GM23338 (cell line): ENCODE measurements around the gene NEURL1. TPM values are rescaled to one million over a fixed set of nuclear protein-coding genes. Genes with fewer than 3 reads are reported as not detected.

Experiments
- ATAC-seq: fragments of 200-7000 bp; cut with Tn5 transposase; 3 replicates; pipeline ENCODE4 v1.9.1; 2020
- DNase-seq: peaks from one replicate; pipeline ENCODE4 v3.0.0-alpha.2; 2015; ENCODE audit warnings: low spot score
- H2AFZ ChIP-seq: fragments of 200-600 bp; sonication (generic); 2 replicates; pipeline ENCODE4 v1.8.0; 2016; ENCODE audit warnings: antibody characterized with exemption, mild to moderate bottlenecking, moderate library complexity
- H3F3A ChIP-seq: fragments of 200-600 bp; sonication (generic); replicated peaks from 2 replicates; pipeline ENCODE4 v1.8.0; 2017; ENCODE audit warnings: antibody characterized with exemption, mixed run types, low read depth
- H3K27ac ChIP-seq: fragments of 200-600 bp; sonication (generic); 2 replicates; pipeline ENCODE4 v1.6.1; 2016; ENCODE audit warnings: low read depth
- H3K27me3 ChIP-seq: fragments of 200-600 bp; sonication (generic); 2 replicates; pipeline ENCODE4 v1.8.0; 2016; ENCODE audit warnings: mild to moderate bottlenecking, mixed run types, moderate library complexity; ENCODE audit not compliant: insufficient read depth
- H3K36me3 ChIP-seq: fragments of 200-600 bp; sonication (generic); 2 replicates; pipeline ENCODE4 v1.8.0; 2016; ENCODE audit warnings: mild to moderate bottlenecking; ENCODE audit not compliant: insufficient read depth
- H3K4me1 ChIP-seq: fragments of 200-600 bp; sonication (generic); 2 replicates; pipeline ENCODE4 v1.8.0; 2016; ENCODE audit warnings: mild to moderate bottlenecking, moderate library complexity; ENCODE audit not compliant: insufficient read depth
- H3K4me2 ChIP-seq: fragments of 200-600 bp; sonication (generic); 2 replicates; pipeline ENCODE4 v1.7.1; 2017; ENCODE audit warnings: mixed run types
- H3K4me3 ChIP-seq: fragments of 200-600 bp; sonication (generic); 2 replicates; pipeline ENCODE4 v1.6.1; 2016; ENCODE audit warnings: mixed run types
- H3K79me2 ChIP-seq: fragments of 200-600 bp; sonication (generic); replicated peaks from 2 replicates; pipeline ENCODE4 v1.8.0; 2017; ENCODE audit warnings: mild to moderate bottlenecking; ENCODE audit not compliant: insufficient read depth
- H3K9me2 ChIP-seq: fragments of 200-600 bp; sonication (generic); 2 replicates; pipeline ENCODE4 v1.8.0; 2017; ENCODE audit not compliant: insufficient read depth
- H4K20me1 ChIP-seq: fragments of 200-600 bp; sonication (generic); replicated peaks from 2 replicates; pipeline ENCODE4 v1.8.0; 2017; ENCODE audit warnings: mild to moderate bottlenecking; ENCODE audit not compliant: insufficient read depth
- H3K27ac Mint-ChIP-seq: 2 replicates; pipeline ENCODE4 v1.8.0; 2020; ENCODE audit warnings: inconsistent platforms, mild to moderate bottlenecking, moderate library complexity, mixed read lengths
- H3K27me3 Mint-ChIP-seq: 3 replicates; pipeline ENCODE4 v1.8.0; 2022; ENCODE audit warnings: low read depth, mild to moderate bottlenecking, moderate library complexity, mixed read lengths, inconsistent platforms; ENCODE audit not compliant: insufficient read depth, poor library complexity
- H3K36me3 Mint-ChIP-seq: 3 replicates; pipeline ENCODE4 v1.8.0; 2021; ENCODE audit warnings: low read depth, mild to moderate bottlenecking, inconsistent platforms, moderate library complexity, mixed read lengths
- H3K4me1 Mint-ChIP-seq: 3 replicates; pipeline ENCODE4 v1.8.0; 2020; ENCODE audit warnings: mild to moderate bottlenecking, inconsistent platforms, mixed read lengths
- H3K4me3 Mint-ChIP-seq: 3 replicates; pipeline ENCODE4 v1.8.0; 2021; ENCODE audit warnings: moderate library complexity, mild to moderate bottlenecking, inconsistent platforms, mixed read lengths
- H3K9me3 Mint-ChIP-seq: 3 replicates; pipeline ENCODE4 v1.8.0; 2020; ENCODE audit warnings: moderate library complexity, mild to moderate bottlenecking, inconsistent platforms, mixed read lengths
- CREB1 ChIP-seq: fragments of 250-450 bp; sonication (Bioruptor Pico); IDR thresholded peaks from 2 replicates; pipeline ENCODE4 v1.5.0; 2020; ENCODE audit warnings: low read depth, mild to moderate bottlenecking, moderate library complexity
- CTCF ChIP-seq, 2 experiments: fragments of 200-600 bp in 1 of 2; sonication (generic) in 1 of 2; conservative IDR thresholded peaks; 2 replicates each; pipeline versions ENCODE4 v1.5.1 to v1.6.1; 2016 to 2017; ENCODE audit warnings: antibody characterized with exemption in 2 of 2, low read depth in 2 of 2, mild to moderate bottlenecking in 2 of 2, moderate library complexity in 1 of 2
- ETS1 ChIP-seq: IDR thresholded peaks from 2 replicates; pipeline ENCODE4 v1.6.1; 2016; ENCODE audit warnings: antibody characterized with exemption
- EZH2 ChIP-seq: fragments of 200-600 bp; sonication (generic); IDR thresholded peaks from one replicate; pipeline ENCODE4 v1.8.0; 2017; ENCODE audit warnings: antibody characterized with exemption, mild to moderate bottlenecking, low read depth; ENCODE audit not compliant: unreplicated experiment
- EZH2phosphoT487 ChIP-seq: fragments of 200-600 bp; sonication (generic); IDR thresholded peaks from one replicate; pipeline ENCODE4 v1.8.1; 2018; ENCODE audit warnings: antibody characterized with exemption; ENCODE audit not compliant: unreplicated experiment
- JUNB ChIP-seq: IDR thresholded peaks from one replicate; pipeline ENCODE4 v1.6.1; 2016; ENCODE audit warnings: antibody characterized with exemption; ENCODE audit not compliant: unreplicated experiment
- NANOG ChIP-seq: IDR thresholded peaks from 2 replicates; pipeline ENCODE4 v1.6.1; 2016; ENCODE audit warnings: antibody characterized with exemption, borderline replicate concordance
- POLR2AphosphoS5 ChIP-seq: IDR thresholded peaks from 2 replicates; pipeline ENCODE4 v1.6.1; 2016; ENCODE audit warnings: antibody characterized with exemption, low read depth
- REST ChIP-seq: IDR thresholded peaks from one replicate; pipeline ENCODE4 v1.6.1; 2018; ENCODE audit warnings: antibody characterized with exemption; ENCODE audit not compliant: unreplicated experiment
- STAT1 ChIP-seq: IDR thresholded peaks from one replicate; pipeline ENCODE4 v1.6.1; 2016; ENCODE audit warnings: antibody characterized with exemption; ENCODE audit not compliant: unreplicated experiment
- ZNF114 ChIP-seq: fragments of 250-450 bp; sonication (Bioruptor Pico); IDR thresholded peaks from 2 replicates; pipeline ENCODE4 v1.5.0; 2020; ENCODE audit warnings: mild to moderate bottlenecking, moderate library complexity
- ZNF331 ChIP-seq: fragments of 250-450 bp; sonication (Bioruptor Pico); IDR thresholded peaks from 2 replicates; pipeline ENCODE4 v1.5.0; 2020; ENCODE audit warnings: low read depth, mild to moderate bottlenecking, moderate library complexity
- polyA plus RNA-seq: library from polyadenylated mRNA; unstranded; fragments of >200 nt; fragmentation: Nextera tagmentation; extraction: Ambion mirVana; gene quantifications from 2 replicates; pipeline ENCODE4 v1.2.1, GENCODE V29; 2016
- total RNA-seq: library from RNA; depleted of rRNA; stranded (reverse); fragments of >200 nt; shearing (Covaris generic); gene quantifications from 2 replicates; pipeline ENCODE4 v1.2.3, GENCODE V29; 2014
- TF ChIP-seq, protein P1 (sequence below): fragments of 250-450 bp; sonication (Bioruptor Pico); IDR thresholded peaks from 2 replicates; pipeline ENCODE4 v1.5.0; 2020; ENCODE audit warnings: mild to moderate bottlenecking, moderate library complexity

The NEURL1 gene
- total and polyA plus RNA-seq, 2 experiments from 2014 or later, result 0.82 to 1.1 TPM

DNA sequence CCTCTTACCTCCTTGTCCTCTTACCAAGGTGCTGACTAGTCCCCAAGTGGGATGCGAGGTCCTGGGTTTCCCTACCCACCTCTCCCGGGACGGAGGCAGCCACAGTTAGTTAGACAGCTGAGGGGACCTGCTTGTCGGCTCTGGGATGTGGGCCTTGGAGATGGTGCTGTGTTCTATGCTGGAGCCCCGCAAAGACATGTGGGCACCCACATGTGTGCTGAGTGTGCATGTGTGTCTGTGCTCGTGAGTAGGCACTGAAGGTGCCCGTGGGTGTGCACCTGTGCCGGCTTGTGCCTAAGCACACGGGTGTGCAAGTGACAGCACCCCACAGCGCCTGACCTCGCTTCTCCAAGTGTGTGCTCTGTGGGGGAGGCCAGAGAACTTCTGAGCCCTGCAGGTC, 62.2 kb downstream of the NEURL1 start:
- no peaks in the 10 kb centered on the region for H3K79me2 ChIP-seq
- Mint-ChIP-seq H3K4me1 (no peaks in the 10 kb centered on the region; the same call in 2 of the 3 replicates), H3K36me3 (no peaks in the 10 kb centered on the region), H3K27me3 (peaks cover 18% of the 10 kb centered on the region), H3K4me3 (peak overlapping the region; percentile 72), H3K9me3 (no peaks in the 10 kb centered on the region), H3K27ac (no peak overlapping the region)
- ATAC-seq (no peak), DNase-seq (no peak)
- no peaks in the 10 kb centered on the region for H3K36me3 ChIP-seq
- H2AFZ ChIP-seq, result peak overlapping the region; percentile 63
- no peaks in the 10 kb centered on the region for H4K20me1 ChIP-seq
- peak overlapping the region; percentile 83 for H3K4me2 ChIP-seq
- no peak overlapping the region for H3K27ac ChIP-seq
- H3K4me1 ChIP-seq, result no peaks in the 10 kb centered on the region
- no peaks in the 10 kb centered on the region for H3K9me2 ChIP-seq
- peak overlapping the region; percentile 57 for H3K4me3 ChIP-seq
- peaks cover 18% of the 10 kb centered on the region for H3K27me3 ChIP-seq
- H3F3A ChIP-seq, result no peaks in the 10 kb centered on the region
- TF ChIP-seq STAT1 (no peak), CTCF (conservative IDR thresholded peaks at IDR 0.05; ENCODE audit: low read depth in 2 of 2) (no peak), REST (no peak), NANOG (no peak), EZH2 (no peak), ETS1 (no peak), POLR2AphosphoS5 (no peak), ZNF331 (CRISPR knock-in tag) (no peak), EZH2phosphoT487 (no peak), JUNB (no peak), ZNF114 (CRISPR knock-in tag) (no peak), CREB1 (CRISPR knock-in tag) (no peak)
- TF ChIP-seq, protein P1, sequence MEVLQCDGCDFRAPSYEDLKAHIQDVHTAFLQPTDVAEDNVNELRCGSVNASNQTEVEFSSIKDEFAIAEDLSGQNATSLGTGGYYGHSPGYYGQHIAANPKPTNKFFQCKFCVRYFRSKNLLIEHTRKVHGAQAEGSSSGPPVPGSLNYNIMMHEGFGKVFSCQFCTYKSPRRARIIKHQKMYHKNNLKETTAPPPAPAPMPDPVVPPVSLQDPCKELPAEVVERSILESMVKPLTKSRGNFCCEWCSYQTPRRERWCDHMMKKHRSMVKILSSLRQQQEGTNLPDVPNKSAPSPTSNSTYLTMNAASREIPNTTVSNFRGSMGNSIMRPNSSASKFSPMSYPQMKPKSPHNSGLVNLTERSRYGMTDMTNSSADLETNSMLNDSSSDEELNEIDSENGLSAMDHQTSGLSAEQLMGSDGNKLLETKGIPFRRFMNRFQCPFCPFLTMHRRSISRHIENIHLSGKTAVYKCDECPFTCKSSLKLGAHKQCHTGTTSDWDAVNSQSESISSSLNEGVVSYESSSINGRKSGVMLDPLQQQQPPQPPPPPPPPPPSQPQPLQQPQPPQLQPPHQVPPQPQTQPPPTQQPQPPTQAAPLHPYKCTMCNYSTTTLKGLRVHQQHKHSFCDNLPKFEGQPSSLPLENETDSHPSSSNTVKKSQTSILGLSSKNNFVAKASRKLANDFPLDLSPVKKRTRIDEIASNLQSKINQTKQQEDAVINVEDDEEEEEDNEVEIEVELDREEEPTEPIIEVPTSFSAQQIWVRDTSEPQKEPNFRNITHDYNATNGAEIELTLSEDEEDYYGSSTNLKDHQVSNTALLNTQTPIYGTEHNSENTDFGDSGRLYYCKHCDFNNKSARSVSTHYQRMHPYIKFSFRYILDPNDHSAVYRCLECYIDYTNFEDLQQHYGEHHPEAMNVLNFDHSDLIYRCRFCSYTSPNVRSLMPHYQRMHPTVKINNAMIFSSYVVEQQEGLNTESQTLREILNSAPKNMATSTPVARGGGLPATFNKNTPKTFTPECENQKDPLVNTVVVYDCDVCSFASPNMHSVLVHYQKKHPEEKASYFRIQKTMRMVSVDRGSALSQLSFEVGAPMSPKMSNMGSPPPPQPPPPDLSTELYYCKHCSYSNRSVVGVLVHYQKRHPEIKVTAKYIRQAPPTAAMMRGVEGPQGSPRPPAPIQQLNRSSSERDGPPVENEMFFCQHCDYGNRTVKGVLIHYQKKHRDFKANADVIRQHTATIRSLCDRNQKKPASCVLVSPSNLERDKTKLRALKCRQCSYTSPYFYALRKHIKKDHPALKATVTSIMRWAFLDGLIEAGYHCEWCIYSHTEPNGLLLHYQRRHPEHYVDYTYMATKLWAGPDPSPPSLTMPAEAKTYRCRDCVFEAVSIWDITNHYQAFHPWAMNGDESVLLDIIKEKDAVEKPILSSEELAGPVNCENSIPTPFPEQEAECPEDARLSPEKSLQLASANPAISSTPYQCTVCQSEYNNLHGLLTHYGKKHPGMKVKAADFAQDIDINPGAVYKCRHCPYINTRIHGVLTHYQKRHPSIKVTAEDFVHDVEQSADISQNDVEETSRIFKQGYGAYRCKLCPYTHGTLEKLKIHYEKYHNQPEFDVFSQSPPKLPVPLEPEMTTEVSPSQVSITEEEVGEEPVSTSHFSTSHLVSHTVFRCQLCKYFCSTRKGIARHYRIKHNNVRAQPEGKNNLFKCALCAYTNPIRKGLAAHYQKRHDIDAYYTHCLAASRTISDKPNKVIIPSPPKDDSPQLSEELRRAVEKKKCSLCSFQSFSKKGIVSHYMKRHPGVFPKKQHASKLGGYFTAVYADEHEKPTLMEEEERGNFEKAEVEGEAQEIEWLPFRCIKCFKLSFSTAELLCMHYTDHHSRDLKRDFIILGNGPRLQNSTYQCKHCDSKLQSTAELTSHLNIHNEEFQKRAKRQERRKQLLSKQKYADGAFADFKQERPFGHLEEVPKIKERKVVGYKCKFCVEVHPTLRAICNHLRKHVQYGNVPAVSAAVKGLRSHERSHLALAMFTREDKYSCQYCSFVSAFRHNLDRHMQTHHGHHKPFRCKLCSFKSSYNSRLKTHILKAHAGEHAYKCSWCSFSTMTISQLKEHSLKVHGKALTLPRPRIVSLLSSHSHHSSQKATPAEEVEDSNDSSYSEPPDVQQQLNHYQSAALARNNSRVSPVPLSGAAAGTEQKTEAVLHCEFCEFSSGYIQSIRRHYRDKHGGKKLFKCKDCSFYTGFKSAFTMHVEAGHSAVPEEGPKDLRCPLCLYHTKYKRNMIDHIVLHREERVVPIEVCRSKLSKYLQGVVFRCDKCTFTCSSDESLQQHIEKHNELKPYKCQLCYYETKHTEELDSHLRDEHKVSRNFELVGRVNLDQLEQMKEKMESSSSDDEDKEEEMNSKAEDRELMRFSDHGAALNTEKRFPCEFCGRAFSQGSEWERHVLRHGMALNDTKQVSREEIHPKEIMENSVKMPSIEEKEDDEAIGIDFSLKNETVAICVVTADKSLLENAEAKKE (CRISPR knock-in tag), result no peak
